ENCODE measurements around the gene ZRANB2.

Gene ZRANB2

GRCh38 chr1:71087060-71087459, 6.2 kb upstream of the ZRANB2 start:
- TF ChIP-seq GATA2 (IDR thresholded peaks at IDR 0.05; ENCODE audit: low read depth, low read length), result no peak

GRCh38 chr1:71086331-71086730, 5.5 kb upstream of the ZRANB2 start:
- TF ChIP-seq GATA2 (IDR thresholded peaks at IDR 0.05; ENCODE audit: low read depth, low read length) (no peak), GATA3 (IDR thresholded peaks at IDR 0.05; ENCODE audit: low read depth, low read length) (no peak)

DNA sequence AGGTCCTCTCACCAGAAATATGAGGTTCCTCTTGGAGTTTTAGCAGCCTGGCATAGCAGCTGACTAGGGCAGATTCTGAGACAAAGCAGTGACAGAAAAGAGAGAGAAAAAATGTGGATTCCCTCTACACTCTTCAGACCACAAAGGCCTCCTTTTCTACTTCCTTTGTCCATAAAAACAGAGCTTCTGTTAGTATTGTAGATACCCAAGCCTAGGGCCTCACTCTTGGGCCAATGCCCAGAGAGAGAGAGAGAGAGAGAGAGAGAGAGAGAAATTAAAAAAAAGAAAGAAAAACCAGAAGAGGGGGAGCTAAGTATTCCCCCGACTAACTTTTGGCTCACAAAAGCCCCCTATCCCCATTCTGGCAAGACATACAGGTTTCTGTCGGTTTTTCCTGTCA, 2.4 kb upstream of the ZRANB2 start:
- TF ChIP-seq GATA3 (IDR thresholded peaks at IDR 0.05; ENCODE audit: low read depth, low read length) (no peak), GATA2 (IDR thresholded peaks at IDR 0.05; ENCODE audit: low read depth, low read length) (no peak)

DNA sequence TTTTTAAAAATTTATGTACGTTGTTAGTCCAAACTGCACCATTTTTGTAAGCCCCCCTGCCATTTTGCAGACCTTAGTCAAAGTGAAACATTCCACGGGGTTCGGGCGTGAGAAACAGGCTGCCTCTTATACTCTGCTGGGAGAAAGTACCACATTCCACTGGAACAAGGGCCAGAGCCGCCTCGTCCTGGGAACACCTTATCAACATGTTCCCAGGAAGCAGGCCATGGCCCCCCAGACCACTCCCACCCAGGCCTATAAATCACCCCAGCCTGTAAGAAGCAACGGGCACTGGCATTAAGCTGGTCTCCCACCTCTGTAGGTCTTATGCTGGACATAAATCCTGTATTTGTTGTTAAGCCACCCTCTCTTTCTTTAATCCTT, 854 bp upstream of the ZRANB2 start:
- TF ChIP-seq GATA2 (IDR thresholded peaks at IDR 0.05; ENCODE audit: low read depth, low read length), result no peak
- TF ChIP-seq GATA3 (IDR thresholded peaks at IDR 0.05; ENCODE audit: low read depth, low read length), result no peak

DNA sequence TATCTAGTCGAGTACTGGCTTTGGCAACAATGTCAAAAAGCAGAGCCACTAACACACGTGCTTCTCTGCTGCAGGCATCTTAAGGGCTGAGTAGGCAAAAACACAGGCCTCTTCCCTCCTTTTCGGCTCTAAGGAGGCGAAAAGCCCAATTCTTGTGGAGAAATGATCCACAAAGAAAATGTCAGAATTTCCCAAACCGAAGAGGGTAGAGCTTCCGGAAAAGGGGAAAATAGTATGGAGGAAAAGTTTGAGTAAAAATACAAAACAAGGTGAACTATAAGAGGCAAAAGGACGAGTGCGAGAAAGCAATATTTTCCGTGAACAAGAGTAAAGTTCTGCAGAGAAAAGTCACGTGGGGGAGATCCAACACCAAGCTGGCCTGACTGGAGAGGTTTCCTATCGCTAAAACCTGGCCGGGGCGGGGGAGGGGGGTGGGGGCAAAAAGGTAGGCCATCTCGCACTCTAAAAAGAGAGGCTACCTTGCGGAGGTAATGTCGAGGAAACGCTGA, 551 bp downstream of the ZRANB2 start:
- TF ChIP-seq GATA3 (IDR thresholded peaks at IDR 0.05; ENCODE audit: low read depth, low read length), result no peak
- TF ChIP-seq GATA2 (IDR thresholded peaks at IDR 0.05; ENCODE audit: low read depth, low read length), result no peak

DNA sequence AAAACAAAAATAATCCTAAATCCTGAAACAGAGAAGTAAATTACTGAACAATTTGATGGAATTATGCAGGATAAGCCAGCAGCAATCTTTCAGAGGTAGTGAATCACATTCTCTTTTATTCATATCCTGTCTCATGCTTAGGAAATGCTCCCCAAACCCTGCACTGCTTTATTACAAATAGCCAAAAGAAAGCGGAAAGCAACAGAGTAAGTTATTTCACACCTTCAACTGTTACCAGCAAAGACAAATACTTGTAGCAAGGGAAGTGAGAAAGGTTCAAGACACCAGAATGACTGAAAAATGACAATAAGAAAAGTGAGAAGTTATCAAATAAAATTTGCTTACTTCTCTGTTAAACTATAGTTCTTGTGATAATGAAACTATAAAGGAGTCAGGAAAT, 6.2 kb downstream of the ZRANB2 start:
- TF ChIP-seq GATA2 (IDR thresholded peaks at IDR 0.05; ENCODE audit: low read depth, low read length) (no peak), GATA3 (IDR thresholded peaks at IDR 0.05; ENCODE audit: low read depth, low read length) (no peak)

DNA sequence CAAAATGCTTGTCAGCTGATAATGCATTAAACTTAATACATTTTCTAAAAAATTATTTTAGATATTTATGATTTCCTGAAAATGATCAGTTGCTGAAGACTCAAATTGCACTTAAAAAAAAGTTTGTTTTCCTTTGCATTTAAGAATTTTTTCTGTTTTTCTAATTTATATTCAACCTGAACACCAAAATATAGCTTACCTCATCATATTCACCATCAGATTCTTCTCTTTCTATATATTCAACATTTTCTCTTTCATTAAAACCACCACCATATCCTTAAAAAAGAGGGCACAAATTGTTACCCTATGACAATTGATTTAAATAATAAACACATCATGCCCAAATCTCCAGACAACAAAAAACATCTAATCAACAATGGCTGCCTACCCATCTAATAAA, 8.6 kb downstream of the ZRANB2 start:
- TF ChIP-seq GATA2 (IDR thresholded peaks at IDR 0.05; ENCODE audit: low read depth, low read length) (no peak), GATA3 (IDR thresholded peaks at IDR 0.05; ENCODE audit: low read depth, low read length) (no peak)

DNA sequence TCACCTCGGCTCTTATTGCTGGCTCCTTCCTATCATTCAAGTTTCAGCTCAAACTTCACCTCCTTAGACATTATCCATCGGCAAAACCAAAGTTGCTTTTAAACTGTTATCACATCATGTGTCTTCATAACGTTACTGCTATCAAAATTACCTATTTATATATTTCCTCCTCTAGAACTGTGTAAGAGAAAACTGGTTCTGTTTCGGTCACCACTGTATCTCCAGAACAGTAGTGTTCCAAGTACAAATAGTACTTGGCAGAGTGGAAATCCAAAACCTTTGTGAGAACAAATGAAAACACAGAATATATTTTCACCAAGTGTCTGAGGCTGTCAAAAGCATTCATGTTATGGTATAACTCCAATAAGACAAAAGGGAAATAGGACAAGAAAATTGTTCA, 9.1 kb downstream of the ZRANB2 start:
- TF ChIP-seq GATA3 (IDR thresholded peaks at IDR 0.05; ENCODE audit: low read depth, low read length), result no peak

GRCh38 chr1:71068325-71069240, 12.3 kb downstream of the ZRANB2 start:
- TF ChIP-seq GATA3 (IDR thresholded peaks at IDR 0.05; ENCODE audit: low read depth, low read length), result no peak
- no peak for TF ChIP-seq GATA2 (IDR thresholded peaks at IDR 0.05; ENCODE audit: low read depth, low read length)

DNA sequence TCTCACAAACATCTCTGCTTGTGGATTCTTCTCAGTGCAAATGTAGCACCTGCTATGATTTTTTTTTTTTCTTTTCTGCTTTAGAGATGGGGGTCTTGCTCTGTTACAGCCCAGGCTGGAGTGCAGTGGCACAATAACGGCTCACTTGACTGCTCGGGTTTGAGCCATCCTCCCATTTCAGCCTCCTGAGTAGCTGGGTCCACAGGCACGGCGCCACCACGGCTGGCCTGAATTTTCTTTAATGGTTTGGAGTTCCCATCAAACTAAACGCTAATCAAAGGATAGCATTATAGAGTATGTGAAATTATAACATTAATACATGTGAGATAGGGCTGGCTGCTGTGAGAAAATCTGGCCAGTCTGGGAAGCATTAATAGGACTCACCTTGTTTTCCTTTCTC, 26.0 kb downstream of the ZRANB2 start:
- no peak for TF ChIP-seq GATA2 (IDR thresholded peaks at IDR 0.05; ENCODE audit: low read depth, low read length)
- TF ChIP-seq GATA3 (IDR thresholded peaks at IDR 0.05; ENCODE audit: low read depth, low read length), result no peak

DNA sequence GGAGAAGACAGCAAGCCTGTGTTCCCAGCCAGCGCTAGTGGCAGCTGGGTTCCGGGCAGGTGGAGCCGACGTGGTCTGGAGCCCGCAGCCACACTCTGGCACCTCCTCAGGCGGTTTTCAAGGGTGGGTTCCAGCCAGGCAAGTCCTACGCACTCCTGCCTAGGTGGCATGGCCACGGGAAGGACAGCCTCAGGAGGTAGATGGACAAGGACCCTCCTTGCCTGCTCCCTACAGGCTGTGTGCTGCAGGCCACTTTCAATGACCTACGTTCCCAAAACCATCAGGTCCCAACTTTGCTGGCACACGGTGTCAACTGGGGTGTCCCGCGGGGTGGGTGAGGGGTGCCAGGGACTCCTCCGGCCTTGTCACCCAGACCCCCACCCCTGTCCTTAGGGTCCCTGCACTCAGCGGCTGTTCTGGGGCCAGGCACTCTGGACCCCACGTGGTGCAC, 26.5 kb downstream of the ZRANB2 start:
- no peak for TF ChIP-seq GATA2 (IDR thresholded peaks at IDR 0.05; ENCODE audit: low read depth, low read length)
- TF ChIP-seq GATA3 (IDR thresholded peaks at IDR 0.05; ENCODE audit: low read depth, low read length), result no peak

DNA sequence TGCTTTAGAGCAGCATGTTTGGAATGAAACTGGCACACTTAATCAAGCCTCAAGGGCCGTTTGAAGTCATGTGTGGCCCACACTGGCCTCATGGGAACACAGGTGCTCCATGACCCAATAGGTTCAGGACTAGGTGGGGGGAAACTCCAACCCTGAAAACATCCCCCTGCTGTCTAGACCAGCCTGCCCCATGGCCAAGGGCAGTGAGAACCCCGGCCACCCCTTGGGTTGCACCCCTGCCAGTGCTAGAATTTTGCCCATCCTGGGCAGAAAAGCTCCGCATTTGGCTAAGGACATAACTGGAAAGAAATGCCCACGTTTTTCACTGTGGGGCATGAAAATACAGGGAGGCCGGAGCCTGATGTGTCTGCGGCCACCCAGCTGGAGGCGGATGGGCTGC, 27.1 kb downstream of the ZRANB2 start:
- no peak for TF ChIP-seq GATA3 (IDR thresholded peaks at IDR 0.05; ENCODE audit: low read depth, low read length)
- no peak for TF ChIP-seq GATA2 (IDR thresholded peaks at IDR 0.05; ENCODE audit: low read depth, low read length)

DNA sequence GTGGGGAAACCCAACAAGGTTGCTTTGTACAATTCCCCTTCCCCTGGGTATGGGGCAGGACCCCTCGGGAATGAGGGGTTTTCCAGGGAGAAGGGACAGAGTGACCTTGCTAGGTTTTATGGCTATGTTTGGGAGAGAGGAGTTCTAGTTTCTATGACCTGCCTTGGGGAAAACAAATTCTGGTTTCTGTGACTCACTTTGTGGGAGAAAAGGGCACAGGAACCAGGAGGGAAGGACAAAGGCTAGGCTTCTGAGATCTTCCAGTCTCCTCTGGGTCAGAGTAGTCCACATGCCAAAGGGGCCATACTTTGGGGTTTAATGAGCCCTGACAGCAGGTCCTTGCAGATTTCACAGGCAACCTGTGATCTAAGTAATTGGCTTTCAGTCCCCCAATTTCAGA, 27.7 kb downstream of the ZRANB2 start:
- TF ChIP-seq GATA3 (IDR thresholded peaks at IDR 0.05; ENCODE audit: low read depth, low read length) (no peak), GATA2 (IDR thresholded peaks at IDR 0.05; ENCODE audit: low read depth, low read length) (no peak)

GRCh38 chr1:71049951-71050598, 30.8 kb downstream of the ZRANB2 start:
- no peak for TF ChIP-seq GATA3 (IDR thresholded peaks at IDR 0.05; ENCODE audit: low read depth, low read length)
- TF ChIP-seq GATA2 (IDR thresholded peaks at IDR 0.05; ENCODE audit: low read depth, low read length), result no peak
